Gastrocnemius medialis (tissue), 4 donors: ENCODE results near the gene ANKRD40.

Experiments used
- POLR2A ChIP-seq, 2 donors: fragments of 450-650 bp; IDR thresholded peaks; one replicate each; pipeline ENCODE4 v1.6.1; 2017; ENCODE audit warnings: antibody characterized with exemption in 2 of 2, mild to moderate bottlenecking in 2 of 2, moderate library complexity in 2 of 2
- TF ChIP-seq, protein P1 (sequence below), 5 experiments: fragments of 450-650 bp in 3 of 5; fragments of 200-600 bp in 2 of 5; sonication (generic) in 2 of 5; IDR thresholded peaks in 4 of 5; conservative IDR thresholded peaks in 1 of 5; 1 replicate in 4 of 5; 2 replicates in 1 of 5; pipeline ENCODE4 v1.5.1; 2016 to 2019; ENCODE audit warnings: antibody characterized with exemption in 5 of 5, mild to moderate bottlenecking in 3 of 5, moderate library complexity in 3 of 5

GRCh38 chr17:50719924-50720794 is 12.4 kb upstream of the ANKRD40 start:
- TF ChIP-seq, protein P1, sequence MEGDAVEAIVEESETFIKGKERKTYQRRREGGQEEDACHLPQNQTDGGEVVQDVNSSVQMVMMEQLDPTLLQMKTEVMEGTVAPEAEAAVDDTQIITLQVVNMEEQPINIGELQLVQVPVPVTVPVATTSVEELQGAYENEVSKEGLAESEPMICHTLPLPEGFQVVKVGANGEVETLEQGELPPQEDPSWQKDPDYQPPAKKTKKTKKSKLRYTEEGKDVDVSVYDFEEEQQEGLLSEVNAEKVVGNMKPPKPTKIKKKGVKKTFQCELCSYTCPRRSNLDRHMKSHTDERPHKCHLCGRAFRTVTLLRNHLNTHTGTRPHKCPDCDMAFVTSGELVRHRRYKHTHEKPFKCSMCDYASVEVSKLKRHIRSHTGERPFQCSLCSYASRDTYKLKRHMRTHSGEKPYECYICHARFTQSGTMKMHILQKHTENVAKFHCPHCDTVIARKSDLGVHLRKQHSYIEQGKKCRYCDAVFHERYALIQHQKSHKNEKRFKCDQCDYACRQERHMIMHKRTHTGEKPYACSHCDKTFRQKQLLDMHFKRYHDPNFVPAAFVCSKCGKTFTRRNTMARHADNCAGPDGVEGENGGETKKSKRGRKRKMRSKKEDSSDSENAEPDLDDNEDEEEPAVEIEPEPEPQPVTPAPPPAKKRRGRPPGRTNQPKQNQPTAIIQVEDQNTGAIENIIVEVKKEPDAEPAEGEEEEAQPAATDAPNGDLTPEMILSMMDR (IDR thresholded peaks at IDR 0.05 in 4 of 5, conservative IDR thresholded peaks at IDR 0.05 in 1 of 5), result no peak
- TF ChIP-seq POLR2A (IDR thresholded peaks at IDR 0.05), result no peak
